Tibial nerve (tissue), 3 donors: ENCODE results near the gene EREG.
"Not testable (repeated sequence)": the region's sequence is repeated elsewhere in the genome, so short reads cannot be mapped to it uniquely, and the experiment has no call there.

ENCODE experiments used
- CTCF ChIP-seq, 5 experiments: fragments of 200-600 bp in 3 of 5; fragments of 450-650 bp in 2 of 5; sonication (generic) in 3 of 5; IDR thresholded peaks; one replicate each; pipeline ENCODE4 v1.5.1; 2016 to 2019; ENCODE audit warnings: antibody characterized with exemption in 5 of 5, mild to moderate bottlenecking in 3 of 5, moderate library complexity in 2 of 5
- POLR2A ChIP-seq, 2 donors: fragments of 450-650 bp; IDR thresholded peaks; one replicate each; pipeline ENCODE4 v1.6.1; 2017; ENCODE audit warnings: antibody characterized with exemption in 2 of 2, mild to moderate bottlenecking in 2 of 2, moderate library complexity in 2 of 2

- TF ChIP-seq POLR2A, CTCF (IDR thresholded peaks at IDR 0.05): not testable (repeated sequence)
Observed at GRCh38 chr4:74340421-74340820, 24.5 kb upstream of the EREG start.
